Renal cortex interstitium (tissue), 11 donors: ENCODE measurements around the gene RYR3. TPM values are rescaled to one million over a fixed set of nuclear protein-coding genes. Genes with fewer than 3 reads are reported as not detected.

Experiments
- DNase-seq, 11 donors: peaks; one replicate each; pipeline ENCODE4 v3.0.0-alpha.2; 2013; ENCODE audit warnings: low read depth in 9 of 11, low spot score in 4 of 11; ENCODE audit errors: extremely low read depth in 1 of 11
- polyA plus RNA-seq, 3 donors: library from polyadenylated mRNA; unstranded; fragments of 120-200 nt; gene quantifications; one replicate each; pipeline ENCODE4 v1.2.1, GENCODE V29; 2013; ENCODE audit not compliant: insufficient read length in 3 of 3

Gene RYR3
- polyA plus RNA-seq, 3 donors, result 6.8 to 13.6 (median 12.5) TPM

DNA sequence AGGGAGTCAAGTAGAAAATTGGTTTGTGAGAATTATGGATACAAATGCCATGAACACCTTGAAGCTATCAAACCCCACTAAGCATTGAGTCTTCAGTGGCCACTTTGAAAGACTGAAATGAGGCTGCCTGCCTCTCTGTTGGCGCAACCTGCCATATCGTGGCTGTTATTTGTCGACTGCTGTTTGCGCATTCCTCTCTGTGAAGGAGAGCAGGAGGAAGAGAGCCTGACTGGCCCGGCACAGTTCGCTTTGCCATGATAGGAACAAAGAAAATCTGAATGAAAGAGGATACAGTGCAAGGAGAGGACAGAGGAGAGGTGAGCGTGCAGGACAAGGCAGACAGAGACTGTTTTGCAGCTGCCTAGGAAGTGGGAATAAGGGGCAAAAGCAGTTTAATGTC is 289.4 kb downstream of the RYR3 start:
- DNase-seq, result no peak

- no peak for DNase-seq
These were observed 290.7 kb downstream of the RYR3 start for GRCh38 chr15:33601461-33601860.

DNA sequence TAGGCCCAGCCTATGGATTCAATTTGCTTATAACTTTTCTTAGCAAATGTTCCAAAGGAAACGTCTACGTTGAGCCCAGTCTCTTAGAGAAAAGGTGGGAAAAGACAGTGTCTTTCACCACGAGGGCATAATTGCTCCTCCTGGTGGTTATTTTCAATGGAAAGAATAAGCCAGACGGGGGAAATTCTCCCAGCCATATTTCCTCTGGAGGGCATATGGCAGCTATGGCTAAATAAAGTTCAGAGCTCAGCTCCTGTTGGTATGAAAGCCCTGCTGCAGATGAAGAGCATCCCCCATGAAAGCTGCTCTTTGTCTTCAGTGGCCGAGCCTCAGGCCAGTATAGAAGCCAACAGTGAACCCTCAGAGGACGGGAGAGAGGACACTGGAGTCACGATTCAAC is 297.9 kb downstream of the RYR3 start:
- no peak for DNase-seq

GRCh38 chr15:33612721-33613304 is 302.0 kb downstream of the RYR3 start:
- no peak for DNase-seq

DNA sequence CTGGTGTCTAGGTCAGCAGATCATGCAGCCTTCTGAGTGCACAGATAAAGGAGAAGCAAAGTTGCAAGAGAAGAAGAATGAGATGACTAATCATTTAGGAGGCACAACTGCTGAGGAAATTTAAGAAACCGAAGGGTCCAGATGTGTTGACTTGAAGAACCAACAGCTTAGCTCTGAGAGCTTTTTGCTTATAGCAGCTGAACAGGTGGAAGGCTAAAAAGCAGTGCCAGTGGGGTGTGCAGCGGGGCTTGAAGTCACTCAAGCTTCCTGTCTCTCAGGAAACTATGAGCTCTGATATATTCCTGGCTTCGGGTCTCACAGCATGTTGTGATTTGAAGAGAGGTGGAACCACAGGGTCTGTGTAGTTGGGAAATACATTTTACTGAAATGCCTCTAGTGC is 305.7 kb downstream of the RYR3 start:
- DNase-seq, result no peak

- DNase-seq, result no peak
These were observed 307.6 kb downstream of the RYR3 start for GRCh38 chr15:33618350-33618749.

- DNase-seq, result no peak
These were observed 310.4 kb downstream of the RYR3 start for GRCh38 chr15:33621141-33621540.

- DNase-seq, result no peak
These were observed 312.2 kb downstream of the RYR3 start for GRCh38 chr15:33623010-33623409.

DNA sequence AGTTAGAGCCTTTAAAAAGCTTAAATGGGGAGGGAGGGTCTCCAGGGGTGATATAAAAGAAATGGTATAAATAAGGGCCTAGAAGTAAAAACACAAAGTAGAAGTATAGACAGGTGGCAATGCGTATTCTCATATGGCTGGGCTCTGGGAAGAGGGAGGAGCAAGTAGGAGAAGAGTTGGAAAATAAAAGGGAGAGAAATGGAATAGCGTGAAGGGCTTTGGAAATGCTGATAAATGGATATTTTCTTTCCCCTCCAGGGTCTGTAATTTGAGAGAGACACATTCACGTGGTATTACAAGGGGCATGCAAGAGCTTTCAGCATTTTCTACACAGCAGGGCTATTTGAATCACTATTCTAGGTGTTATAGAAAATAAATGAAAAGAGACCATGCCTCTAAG is 313.7 kb downstream of the RYR3 start:
- no peak for DNase-seq

- no peak for DNase-seq
These were observed 318.9 kb downstream of the RYR3 start for GRCh38 chr15:33629647-33630046.

- DNase-seq, result no peak
These were observed 325.5 kb downstream of the RYR3 start for GRCh38 chr15:33636234-33636633.

DNA sequence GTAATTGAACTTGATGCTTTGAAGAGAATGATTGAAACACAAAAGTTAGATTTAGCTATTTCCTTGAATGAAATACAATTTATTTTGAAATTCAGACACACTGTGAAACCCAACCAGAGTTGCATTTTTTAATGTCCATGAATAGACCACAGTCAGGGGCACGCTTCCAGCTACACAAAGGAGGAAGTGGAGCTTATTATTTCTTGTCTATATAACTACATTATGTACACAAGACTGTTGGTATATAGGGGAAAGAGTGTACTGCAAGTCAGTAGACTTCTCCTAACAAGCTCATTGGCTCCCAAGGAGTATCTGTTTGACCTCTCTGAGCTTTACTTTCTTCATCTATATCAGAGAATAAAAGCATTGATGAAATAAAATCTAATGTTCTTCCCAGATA is 326.2 kb downstream of the RYR3 start:
- no peak for DNase-seq

GRCh38 chr15:33638453-33638852 is 327.7 kb downstream of the RYR3 start:
- DNase-seq, result no peak

GRCh38 chr15:33639051-33639450 is 328.3 kb downstream of the RYR3 start:
- no peak for DNase-seq

DNA sequence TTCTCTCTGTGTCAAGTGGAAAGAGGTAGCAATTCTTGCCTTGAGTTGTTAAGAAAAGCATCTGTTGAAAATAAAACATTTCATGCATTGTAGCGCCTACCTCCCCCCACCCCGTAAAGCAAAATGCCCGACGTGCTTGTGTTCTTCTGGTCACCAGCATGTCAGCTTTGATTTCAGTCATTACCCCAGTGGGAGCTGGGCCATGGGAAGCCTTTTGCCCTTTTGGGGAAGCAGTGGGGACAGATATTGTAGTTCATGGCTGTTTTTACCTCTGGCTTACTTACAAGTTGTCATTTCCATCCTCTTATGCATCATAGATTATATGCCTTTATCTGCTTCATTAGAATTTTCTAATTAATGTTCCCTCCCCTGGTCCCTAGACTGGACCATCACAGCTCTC is 328.7 kb downstream of the RYR3 start:
- no peak for DNase-seq

- no peak for DNase-seq
These were observed 329.2 kb downstream of the RYR3 start for GRCh38 chr15:33639978-33640377.

DNA sequence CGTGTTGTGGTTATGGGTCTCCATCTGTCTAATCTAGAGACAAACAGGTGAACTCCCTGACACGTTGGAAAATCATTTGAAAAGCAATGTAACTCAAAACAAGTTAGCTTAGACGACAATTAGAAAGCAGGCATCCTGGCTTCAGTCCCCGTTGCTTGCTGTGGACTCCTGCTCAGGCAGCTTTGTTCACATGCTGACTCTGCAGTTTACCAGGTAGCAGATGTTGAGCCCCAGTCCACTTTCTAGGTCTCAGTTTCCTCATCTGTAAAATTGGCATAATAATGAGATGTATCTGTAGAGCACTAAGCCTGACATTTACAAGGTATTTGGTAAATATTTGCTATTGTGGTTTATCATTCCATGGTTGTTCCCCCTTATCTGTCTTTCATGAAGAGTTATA is 330.3 kb downstream of the RYR3 start:
- no peak for DNase-seq

DNA sequence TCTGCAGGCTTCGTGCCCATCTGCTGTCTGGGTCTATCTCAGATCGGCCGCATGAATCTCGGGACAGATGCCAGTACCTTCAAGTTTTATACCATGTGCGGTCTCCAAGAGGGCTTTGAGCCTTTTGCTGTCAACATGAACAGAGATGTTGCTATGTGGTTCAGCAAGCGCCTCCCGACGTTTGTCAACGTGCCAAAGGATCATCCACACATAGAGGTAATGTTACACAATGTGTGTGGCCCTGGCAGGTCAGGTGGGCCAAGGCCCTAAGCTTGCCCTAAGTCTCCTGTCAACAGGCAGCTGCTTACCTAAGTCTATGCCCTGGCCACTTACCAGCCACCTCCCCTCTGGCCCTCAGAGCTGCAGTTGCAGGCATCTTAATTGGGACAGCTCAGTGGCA is 333.5 kb downstream of the RYR3 start:
- no peak for DNase-seq

DNA sequence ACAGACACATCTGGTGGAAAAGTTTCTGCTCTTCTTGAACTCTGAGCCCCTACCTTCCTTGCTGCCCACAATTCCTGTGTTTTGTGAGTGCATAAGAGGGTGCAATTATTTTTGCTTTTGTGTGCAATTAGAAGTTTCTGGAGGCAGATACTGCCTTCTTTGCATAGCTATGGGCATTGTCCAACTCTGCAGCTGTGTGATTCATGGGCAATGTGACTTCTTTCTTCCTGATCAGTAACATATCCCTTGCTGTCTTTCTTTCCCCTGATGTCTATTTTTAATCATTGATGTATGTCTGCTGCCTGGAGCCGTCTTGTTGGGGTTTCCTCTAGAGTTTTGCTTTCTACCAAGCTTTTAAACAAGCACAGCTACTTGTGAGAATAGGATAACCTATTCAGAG is 336.0 kb downstream of the RYR3 start:
- no peak for DNase-seq

DNA sequence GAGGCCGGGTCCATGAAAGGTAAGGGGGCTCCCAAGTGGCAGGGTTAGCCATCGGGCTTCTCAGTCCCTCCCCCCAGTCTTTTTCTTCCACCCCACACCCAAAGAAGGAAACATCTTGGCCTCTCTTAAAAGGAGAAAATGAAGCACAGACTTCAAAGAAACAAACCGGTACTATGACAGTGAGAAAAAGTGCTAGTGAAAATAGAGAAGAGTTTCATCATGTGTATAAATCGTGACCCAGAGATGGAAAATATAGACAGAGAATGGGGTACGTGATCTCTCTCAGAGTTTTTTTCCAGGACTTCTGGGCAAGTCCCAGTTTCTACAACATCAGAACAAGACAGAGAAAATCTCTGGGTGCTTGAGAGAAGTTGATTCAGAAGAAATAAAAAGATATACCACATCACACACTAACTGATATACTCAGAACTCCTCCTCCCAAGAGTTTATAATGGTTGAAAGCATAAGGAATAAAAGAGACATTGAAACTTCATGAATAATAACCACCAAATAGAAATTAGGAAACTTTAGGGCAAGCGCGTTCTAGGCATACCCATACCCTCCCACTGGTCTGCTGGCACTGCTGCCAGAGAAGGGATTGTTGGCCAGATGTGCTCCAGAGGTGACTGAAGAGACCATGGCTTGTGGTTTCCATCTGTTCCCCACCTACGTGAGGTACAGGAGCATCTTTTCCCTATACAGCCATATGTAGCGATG is 338.6 kb downstream of the RYR3 start:
- no peak for DNase-seq

- no peak for DNase-seq
These were observed 344.1 kb downstream of the RYR3 start for GRCh38 chr15:33654860-33655259.
